SK-N-SH treated with all-trans-retinoic acid at 6 μM for 48 hours (cell line): ENCODE measurements around the gene RBMS1.

ENCODE experiments used
- ARNTL ChIP-seq: fragments of 450-650 bp; formaldehyde crosslinking; IDR thresholded peaks from 2 replicates; pipeline ENCODE4 v1.5.0; 2020; ENCODE audit warnings: low read depth, mild to moderate bottlenecking, moderate library complexity, borderline replicate concordance
- CSRNP3 ChIP-seq: fragments of 250-450 bp; sonication (Bioruptor Pico); IDR thresholded peaks from 2 replicates; pipeline ENCODE4 v1.5.1; 2021; ENCODE audit warnings: mild to moderate bottlenecking, moderate library complexity
- ISL1 ChIP-seq: fragments of 250-450 bp; sonication (Bioruptor Pico); IDR thresholded peaks from 2 replicates; pipeline ENCODE4 v2.1.2; 2022; ENCODE audit warnings: mild to moderate bottlenecking, moderate library complexity
- PPARA ChIP-seq: fragments of 250-450 bp; sonication (Bioruptor Pico); IDR thresholded peaks from 2 replicates; pipeline ENCODE4 v1.5.0; 2020; ENCODE audit warnings: mild to moderate bottlenecking, borderline replicate concordance
- SNAI2 ChIP-seq: fragments of 250-450 bp; sonication (Bioruptor Pico); IDR thresholded peaks from 2 replicates; pipeline ENCODE4 v1.5.0; 2020; ENCODE audit warnings: mild to moderate bottlenecking, moderate library complexity
- TCF4 ChIP-seq: fragments of 250-450 bp; sonication (Bioruptor Pico); IDR thresholded peaks from 2 replicates; pipeline ENCODE4 v1.8.0; 2021; ENCODE audit warnings: mild to moderate bottlenecking, moderate library complexity, borderline replicate concordance
- TSHZ2 ChIP-seq: fragments of 250-450 bp; sonication (Bioruptor Pico); IDR thresholded peaks from 2 replicates; pipeline ENCODE4 v1.5.0; 2020; ENCODE audit warnings: mild to moderate bottlenecking, moderate library complexity
- ZFP3 ChIP-seq: fragments of 250-450 bp; sonication (Bioruptor Pico); IDR thresholded peaks from 2 replicates; pipeline ENCODE4 v1.5.0; 2020; ENCODE audit warnings: mild to moderate bottlenecking, moderate library complexity
- ZFP30 ChIP-seq: fragments of 450-650 bp; formaldehyde crosslinking; IDR thresholded peaks from 2 replicates; pipeline ENCODE4 v1.5.0; 2022; ENCODE audit warnings: mild to moderate bottlenecking, moderate library complexity
- ZNF565 ChIP-seq: fragments of 450-650 bp; formaldehyde crosslinking; conservative IDR thresholded peaks from 2 replicates; pipeline ENCODE4 v1.5.0; 2020; ENCODE audit warnings: low read depth, mild to moderate bottlenecking, moderate library complexity
- ZNF70 ChIP-seq: fragments of 450-650 bp; formaldehyde crosslinking; IDR thresholded peaks from 2 replicates; pipeline ENCODE4 v1.5.0; 2020; ENCODE audit warnings: mild to moderate bottlenecking, moderate library complexity
- TF ChIP-seq, protein P1 (sequence below): fragments of 250-450 bp; sonication (Bioruptor Pico); IDR thresholded peaks from 2 replicates; pipeline ENCODE4 v1.8.0; 2020; ENCODE audit warnings: mild to moderate bottlenecking, moderate library complexity, borderline replicate concordance
- TF ChIP-seq, protein P2 (sequence below): fragments of 250-450 bp; sonication (Bioruptor Pico); IDR thresholded peaks from 2 replicates; pipeline ENCODE4 v1.5.1; 2020; ENCODE audit warnings: low read depth, mild to moderate bottlenecking, moderate library complexity

DNA sequence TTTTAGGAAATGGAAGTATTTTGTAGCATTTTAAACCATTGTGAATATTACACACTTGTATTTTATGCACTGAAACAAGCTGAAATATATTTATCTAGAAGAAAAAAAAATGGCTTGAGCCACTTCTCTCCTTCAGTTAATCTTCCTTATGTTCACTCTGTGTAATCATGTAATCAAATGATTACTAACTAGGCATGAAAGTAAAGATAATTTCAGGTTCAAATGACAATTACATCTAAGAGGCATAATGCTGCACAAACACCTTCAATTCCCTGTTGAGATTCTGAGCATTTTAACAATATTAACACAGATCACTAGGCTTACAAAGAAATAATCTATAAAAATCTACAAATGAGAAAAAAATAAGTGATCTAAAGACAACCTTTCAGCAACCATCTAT lies 173.9 kb downstream of the RBMS1 start:
- TF ChIP-seq, protein P1, sequence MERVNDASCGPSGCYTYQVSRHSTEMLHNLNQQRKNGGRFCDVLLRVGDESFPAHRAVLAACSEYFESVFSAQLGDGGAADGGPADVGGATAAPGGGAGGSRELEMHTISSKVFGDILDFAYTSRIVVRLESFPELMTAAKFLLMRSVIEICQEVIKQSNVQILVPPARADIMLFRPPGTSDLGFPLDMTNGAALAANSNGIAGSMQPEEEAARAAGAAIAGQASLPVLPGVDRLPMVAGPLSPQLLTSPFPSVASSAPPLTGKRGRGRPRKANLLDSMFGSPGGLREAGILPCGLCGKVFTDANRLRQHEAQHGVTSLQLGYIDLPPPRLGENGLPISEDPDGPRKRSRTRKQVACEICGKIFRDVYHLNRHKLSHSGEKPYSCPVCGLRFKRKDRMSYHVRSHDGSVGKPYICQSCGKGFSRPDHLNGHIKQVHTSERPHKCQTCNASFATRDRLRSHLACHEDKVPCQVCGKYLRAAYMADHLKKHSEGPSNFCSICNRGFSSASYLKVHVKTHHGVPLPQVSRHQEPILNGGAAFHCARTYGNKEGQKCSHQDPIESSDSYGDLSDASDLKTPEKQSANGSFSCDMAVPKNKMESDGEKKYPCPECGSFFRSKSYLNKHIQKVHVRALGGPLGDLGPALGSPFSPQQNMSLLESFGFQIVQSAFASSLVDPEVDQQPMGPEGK (CRISPR knock-in tag): no peak
- TF ChIP-seq TCF4 (CRISPR knock-in tag) (no peak), ARNTL (no peak), ZFP30 (CRISPR knock-in tag) (no peak), ZNF565 (CRISPR knock-in tag) (no peak), SNAI2 (no peak), CSRNP3 (CRISPR knock-in tag) (no peak), ZNF70 (CRISPR knock-in tag) (no peak), PPARA (CRISPR knock-in tag) (no peak), TSHZ2 (CRISPR knock-in tag) (no peak), ZFP3 (CRISPR knock-in tag) (no peak), ISL1 (CRISPR knock-in tag) (no peak)
- TF ChIP-seq, protein P2, sequence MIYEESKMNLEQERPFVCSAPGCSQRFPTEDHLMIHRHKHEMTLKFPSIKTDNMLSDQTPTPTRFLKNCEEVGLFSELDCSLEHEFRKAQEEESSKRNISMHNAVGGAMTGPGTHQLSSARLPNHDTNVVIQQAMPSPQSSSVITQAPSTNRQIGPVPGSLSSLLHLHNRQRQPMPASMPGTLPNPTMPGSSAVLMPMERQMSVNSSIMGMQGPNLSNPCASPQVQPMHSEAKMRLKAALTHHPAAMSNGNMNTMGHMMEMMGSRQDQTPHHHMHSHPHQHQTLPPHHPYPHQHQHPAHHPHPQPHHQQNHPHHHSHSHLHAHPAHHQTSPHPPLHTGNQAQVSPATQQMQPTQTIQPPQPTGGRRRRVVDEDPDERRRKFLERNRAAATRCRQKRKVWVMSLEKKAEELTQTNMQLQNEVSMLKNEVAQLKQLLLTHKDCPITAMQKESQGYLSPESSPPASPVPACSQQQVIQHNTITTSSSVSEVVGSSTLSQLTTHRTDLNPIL: no peak
